Activated T-cell treated with anti-CD3 and anti-CD28 coated beads, Interleukin-2, amount 50 U/mL, for 4 hours (primary cell): ENCODE measurements around the gene PPM1M. TPM values are rescaled to one million over a fixed set of nuclear protein-coding genes. Genes with fewer than 3 reads are reported as not detected.
A peak's percentile ranks its signal among the peaks of the same experiment; 100 is the strongest.

ENCODE experiments used
- ATAC-seq, 2 donors: fragments of 200-7000 bp; cut with Tn5 transposase; one replicate each; pipeline ENCODE4 v1.10.0; 2021
- DNase-seq: peaks from one replicate; pipeline ENCODE4 v3.0.0-alpha.2; 2020
- H3K27me3 Mint-ChIP-seq: one replicate; pipeline ENCODE4 v1.8.0; 2021; ENCODE audit warnings: low read depth, mixed read lengths
- H3K36me3 Mint-ChIP-seq: one replicate; pipeline ENCODE4 v1.8.0; 2022; ENCODE audit warnings: mixed read lengths; ENCODE audit not compliant: insufficient read depth
- H3K4me1 Mint-ChIP-seq: one replicate; pipeline ENCODE4 v1.8.0; 2021; ENCODE audit warnings: low read depth, mixed read lengths
- H3K4me3 Mint-ChIP-seq: one replicate; pipeline ENCODE4 v1.8.0; 2021; ENCODE audit warnings: mild to moderate bottlenecking, moderate library complexity, mixed read lengths
- H3K9me3 Mint-ChIP-seq: one replicate; pipeline ENCODE4 v1.8.0; 2021; ENCODE audit warnings: mixed read lengths
- total RNA-seq, 3 donors: library from RNA; stranded (reverse); gene quantifications; one replicate each; pipeline ENCODE4 v1.2.1, GENCODE V29; 2021

Gene PPM1M
- 10 to 100 TPM; 26.6 to 40.0 (median 39.7) TPM for total RNA-seq

DNA sequence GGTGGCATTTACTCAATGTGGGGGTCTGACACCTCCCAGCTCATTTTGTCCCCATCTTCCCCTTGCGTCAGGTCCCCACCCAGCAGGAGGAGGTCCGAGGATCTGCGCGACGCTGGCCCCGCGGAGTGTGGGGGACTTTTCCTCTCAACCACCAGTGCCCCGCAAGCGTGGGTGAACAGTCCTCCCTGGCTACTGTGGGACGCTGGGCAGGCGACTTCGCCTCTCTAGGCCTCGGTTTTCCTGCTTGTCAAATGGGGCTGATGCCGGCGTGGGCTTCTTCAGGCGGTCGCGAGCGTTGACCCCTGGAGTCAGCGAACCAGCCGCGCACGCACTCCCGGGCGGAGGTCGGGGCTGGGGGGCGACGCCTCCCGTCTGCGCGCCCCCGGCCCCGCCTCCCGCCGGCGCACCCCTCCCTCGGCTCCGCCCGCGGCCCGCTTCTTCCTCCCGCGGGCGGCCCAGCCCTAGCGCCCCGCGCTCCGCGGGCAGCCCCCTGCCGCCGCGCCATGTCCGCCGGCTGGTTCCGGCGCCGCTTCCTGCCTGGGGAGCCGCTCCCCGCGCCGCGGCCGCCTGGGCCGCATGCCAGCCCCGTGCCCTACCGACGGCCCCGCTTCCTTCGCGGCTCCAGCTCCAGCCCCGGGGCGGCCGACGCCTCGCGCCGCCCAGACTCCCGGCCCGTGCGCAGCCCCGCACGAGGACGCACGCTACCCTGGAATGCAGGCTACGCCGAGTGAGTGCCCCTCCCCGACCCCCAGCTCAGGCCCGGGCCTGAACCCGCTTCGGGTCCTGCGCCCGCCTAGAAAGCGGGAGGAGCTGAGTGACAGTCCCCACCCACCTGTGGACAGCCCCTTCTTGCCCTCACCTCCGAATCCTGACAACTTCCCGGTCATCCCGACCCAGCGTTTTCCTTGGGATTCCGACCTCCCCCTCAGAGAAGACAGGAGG is at the start of gene PPM1M:
Gene PPM1M, plus strand, starts transcription at position 438 of the 942 bp plus-strand sequence. Its CDS starts 66 bp downstream, at position 504.
- Mint-ChIP-seq H3K27me3 (no peaks in the 10 kb centered on the region), H3K36me3 (peaks cover 29% of the 10 kb centered on the region)

DNA sequence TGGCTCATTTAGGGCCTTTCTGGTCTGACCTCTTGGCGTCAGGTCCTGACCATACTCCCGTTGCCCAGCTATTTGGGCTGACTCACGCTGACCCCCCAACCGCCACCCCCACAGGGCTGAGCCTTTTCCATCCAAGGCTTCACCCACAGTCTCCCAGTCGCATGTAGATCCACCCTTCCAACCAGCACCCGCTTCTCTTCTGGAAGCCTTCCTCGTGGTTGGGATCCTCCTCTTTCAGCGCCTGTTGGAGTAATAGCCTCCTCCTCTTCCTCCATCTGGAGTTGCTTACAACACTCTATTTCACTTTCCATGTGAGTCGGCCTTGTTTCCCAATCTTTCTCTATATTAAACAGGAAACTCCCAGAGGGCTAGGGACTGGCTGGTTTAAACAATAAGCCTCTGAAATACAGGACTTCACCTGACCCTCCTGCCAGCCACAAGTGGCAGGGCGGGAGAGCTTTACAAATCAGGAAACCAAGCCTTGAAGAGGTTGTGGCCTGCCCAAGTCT is 49.7 kb upstream of the PPM1M start:
- no peak for ATAC-seq
- H3K4me3 Mint-ChIP-seq, result no peak overlapping the region

More for the DNA sequence above, at the start of gene PPM1M:
- peak; percentile 55 to 62 for ATAC-seq
- DNase-seq, result peak; percentile 34
- peaks cover 79% of the 10 kb centered on the region for H3K4me1 Mint-ChIP-seq
- peak within 1 kb of the TSS; percentile 88 for H3K4me3 Mint-ChIP-seq
- no peaks in the 10 kb centered on the region for H3K9me3 Mint-ChIP-seq

DNA sequence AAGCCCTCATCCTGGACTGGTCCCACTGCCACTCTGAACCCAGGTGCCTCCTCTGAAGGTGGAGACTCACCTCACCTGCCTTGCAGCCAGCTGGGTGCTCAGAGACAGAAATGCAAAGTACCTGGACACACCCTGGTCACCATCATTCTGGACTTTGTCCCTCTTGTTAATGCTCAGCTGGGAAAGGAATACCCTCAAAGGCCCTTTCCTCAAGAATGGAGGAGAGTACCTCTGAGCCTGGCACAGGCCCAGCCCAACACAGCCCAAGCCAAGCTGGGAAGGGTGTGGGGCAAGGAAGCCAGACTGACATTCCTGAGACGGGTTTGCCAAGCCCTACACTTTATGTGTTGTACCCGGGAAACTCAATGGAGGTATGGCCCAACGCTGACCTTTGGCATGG is 48.6 kb upstream of the PPM1M start:
- ATAC-seq, result no peak
- no peak for DNase-seq
- Mint-ChIP-seq H3K27me3 (no peaks in the 10 kb centered on the region), H3K9me3 (no peaks in the 10 kb centered on the region), H3K36me3 (peaks cover 14% of the 10 kb centered on the region), H3K4me1 (peaks cover 38% of the 10 kb centered on the region), H3K4me3 (no peak overlapping the region)

More for the DNA sequence above, 49.7 kb upstream of the PPM1M start:
- no peak for DNase-seq
- peaks cover 8% of the 10 kb centered on the region for H3K36me3 Mint-ChIP-seq
- H3K9me3 Mint-ChIP-seq, result no peaks in the 10 kb centered on the region
- peaks cover 28% of the 10 kb centered on the region for H3K4me1 Mint-ChIP-seq
- no peaks in the 10 kb centered on the region for H3K27me3 Mint-ChIP-seq

- DNase-seq (no peak), ATAC-seq (no peak)
- no peaks in the 10 kb centered on the region for H3K9me3 Mint-ChIP-seq
- H3K4me3 Mint-ChIP-seq, result peak overlapping the region; percentile 97
- peaks cover 18% of the 10 kb centered on the region for H3K36me3 Mint-ChIP-seq
- peaks cover 43% of the 10 kb centered on the region for H3K4me1 Mint-ChIP-seq
- H3K27me3 Mint-ChIP-seq, result no peaks in the 10 kb centered on the region
Measured at GRCh38 chr3:52197499-52197841, 48.1 kb upstream of the PPM1M start.

- ATAC-seq, result peak; percentile 95 to 96
- Mint-ChIP-seq H3K36me3 (peaks cover 20% of the 10 kb centered on the region), H3K9me3 (no peaks in the 10 kb centered on the region), H3K4me3 (peak within 1 kb of the TSS; percentile 97), H3K4me1 (peaks cover 46% of the 10 kb centered on the region), H3K27me3 (no peaks in the 10 kb centered on the region)
- DNase-seq, result peak; percentile 94
Measured at GRCh38 chr3:52197842-52198625, 47.5 kb upstream of the PPM1M start, which contains the start of gene ALAS1. Gene ALAS1 (plus strand): TSS chr3:52198160. CDS start chr3:52199242, 1,082 bp downstream.

GRCh38 chr3:52198643-52199608 is 46.6 kb upstream of the PPM1M start:
- Mint-ChIP-seq H3K4me3 (peak overlapping the region; percentile 97), H3K4me1 (peaks cover 48% of the 10 kb centered on the region), H3K36me3 (peaks cover 27% of the 10 kb centered on the region), H3K9me3 (no peaks in the 10 kb centered on the region), H3K27me3 (no peaks in the 10 kb centered on the region)
- no peak for ATAC-seq
- no peak for DNase-seq

DNA sequence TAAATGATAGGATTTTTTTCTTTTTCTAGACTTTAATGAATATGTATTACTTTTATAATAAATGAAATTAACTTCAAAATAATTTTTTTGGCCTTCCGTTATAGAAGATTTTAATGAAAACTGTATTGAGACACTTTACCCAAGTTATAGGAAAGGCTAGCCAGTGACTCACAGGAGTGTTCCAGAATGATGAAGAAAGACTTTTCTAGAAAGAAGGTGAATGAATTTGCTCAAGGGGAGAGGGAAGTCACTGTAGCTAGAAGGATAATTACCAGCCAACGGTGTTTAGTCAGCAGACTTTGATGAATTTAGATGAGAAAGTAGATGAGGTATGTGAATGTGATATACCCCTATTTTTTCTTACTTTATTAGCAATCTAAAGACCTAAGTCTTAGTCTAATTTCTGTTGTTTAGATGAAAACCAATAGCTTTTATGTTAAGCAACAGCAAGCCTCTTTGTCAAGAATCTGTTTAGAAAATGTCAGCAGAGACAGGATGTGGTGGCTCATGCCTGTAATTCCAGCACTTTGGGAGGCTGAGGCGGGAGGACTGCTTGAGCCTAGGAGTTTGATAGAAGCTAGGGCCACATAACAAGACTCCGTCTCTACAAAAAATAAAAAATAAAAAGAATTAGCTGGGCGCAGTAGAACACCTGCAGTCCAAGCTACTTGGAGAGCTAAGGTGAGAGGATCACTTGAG is 44.4 kb upstream of the PPM1M start:
- Mint-ChIP-seq H3K4me1 (peaks cover 57% of the 10 kb centered on the region), H3K36me3 (peaks cover 43% of the 10 kb centered on the region), H3K9me3 (no peaks in the 10 kb centered on the region), H3K4me3 (no peak overlapping the region), H3K27me3 (no peaks in the 10 kb centered on the region)
- no peak for ATAC-seq
- no peak for DNase-seq

GRCh38 chr3:52202384-52203077 is 43.0 kb upstream of the PPM1M start:
- Mint-ChIP-seq H3K4me1 (peaks cover 49% of the 10 kb centered on the region), H3K36me3 (peaks cover 53% of the 10 kb centered on the region), H3K27me3 (no peaks in the 10 kb centered on the region), H3K9me3 (no peaks in the 10 kb centered on the region), H3K4me3 (no peak overlapping the region)
- DNase-seq (no peak), ATAC-seq (no peak)

DNA sequence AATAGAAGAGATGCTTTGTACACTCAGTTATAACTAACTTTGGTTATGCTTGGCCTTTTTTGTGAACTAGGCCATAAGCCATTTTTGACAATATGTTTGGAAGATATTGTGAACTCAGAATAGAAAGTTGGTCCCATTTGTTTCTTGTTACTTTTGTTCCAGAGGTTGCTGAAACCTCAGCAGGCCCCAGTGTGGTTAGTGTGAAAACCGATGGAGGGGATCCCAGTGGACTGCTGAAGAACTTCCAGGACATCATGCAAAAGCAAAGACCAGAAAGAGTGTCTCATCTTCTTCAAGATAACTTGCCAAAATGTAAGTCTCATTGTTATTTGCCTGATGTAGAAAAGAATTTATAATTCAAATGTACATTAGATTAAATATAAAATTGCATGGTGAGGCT is 41.9 kb upstream of the PPM1M start:
- H3K9me3 Mint-ChIP-seq, result no peaks in the 10 kb centered on the region
- H3K4me3 Mint-ChIP-seq, result no peak overlapping the region
- ATAC-seq, result no peak
- no peaks in the 10 kb centered on the region for H3K27me3 Mint-ChIP-seq
- DNase-seq, result no peak
- peaks cover 62% of the 10 kb centered on the region for H3K36me3 Mint-ChIP-seq
- H3K4me1 Mint-ChIP-seq, result peaks cover 43% of the 10 kb centered on the region

DNA sequence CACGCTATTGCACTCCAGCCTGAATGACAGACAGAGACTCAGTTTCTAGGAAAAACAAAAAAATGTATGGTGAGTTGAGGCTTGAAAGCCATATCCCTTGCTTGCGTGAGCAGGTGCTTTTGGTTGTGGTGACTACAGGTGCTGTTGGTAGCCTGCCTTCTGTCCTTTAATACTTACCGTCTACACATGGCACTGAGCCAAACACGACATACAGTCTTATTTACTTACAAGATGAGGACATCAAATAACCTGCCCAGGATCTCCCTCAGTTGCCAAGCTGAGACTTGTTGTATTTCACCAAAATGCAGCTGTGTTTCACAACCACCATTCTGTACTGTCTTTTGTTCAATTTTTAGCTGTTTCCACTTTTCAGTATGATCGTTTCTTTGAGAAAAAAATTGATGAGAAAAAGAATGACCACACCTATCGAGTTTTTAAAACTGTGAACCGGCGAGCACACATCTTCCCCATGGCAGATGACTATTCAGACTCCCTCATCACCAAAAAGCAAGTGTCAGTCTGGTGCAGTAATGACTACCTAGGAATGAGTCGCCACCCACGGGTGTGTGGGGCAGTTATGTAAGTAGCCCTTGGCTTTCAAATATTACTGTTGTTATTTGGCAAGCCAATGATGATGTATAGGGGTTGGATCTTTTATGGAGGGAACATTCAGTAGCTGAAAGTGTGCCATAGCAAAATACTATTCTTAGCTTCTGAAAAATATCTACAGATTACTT is 41.1 kb upstream of the PPM1M start:
- Mint-ChIP-seq H3K36me3 (peaks cover 61% of the 10 kb centered on the region), H3K4me1 (peaks cover 35% of the 10 kb centered on the region), H3K9me3 (no peaks in the 10 kb centered on the region), H3K4me3 (no peak overlapping the region), H3K27me3 (no peaks in the 10 kb centered on the region)
- DNase-seq (no peak), ATAC-seq (peak in 1 of 2 donors; percentile 52)

- no peak for DNase-seq
- Mint-ChIP-seq H3K4me3 (no peak overlapping the region), H3K9me3 (no peaks in the 10 kb centered on the region), H3K4me1 (peaks cover 29% of the 10 kb centered on the region), H3K27me3 (no peaks in the 10 kb centered on the region), H3K36me3 (peaks cover 57% of the 10 kb centered on the region)
- no peak for ATAC-seq
Measured at GRCh38 chr3:52205727-52206372, 39.7 kb upstream of the PPM1M start.

- H3K27me3 Mint-ChIP-seq, result no peaks in the 10 kb centered on the region
- no peak for DNase-seq
- ATAC-seq, result no peak
- no peak overlapping the region for H3K4me3 Mint-ChIP-seq
- H3K36me3 Mint-ChIP-seq, result peaks cover 59% of the 10 kb centered on the region
- H3K9me3 Mint-ChIP-seq, result no peaks in the 10 kb centered on the region
- H3K4me1 Mint-ChIP-seq, result peaks cover 9% of the 10 kb centered on the region
Measured at GRCh38 chr3:52208556-52208955, 37.0 kb upstream of the PPM1M start.
